HCT116 (cell line): ENCODE results near the gene AKR1E2.

Source experiments
- ELF1 ChIP-seq: IDR thresholded peaks from 2 replicates; pipeline ENCODE4 v1.6.1; 2012; ENCODE audit warnings: low read depth, borderline replicate concordance
- EZH2 ChIP-seq: fragments of 200-600 bp; sonication (generic); IDR thresholded peaks from 2 replicates; pipeline ENCODE4 v1.6.1; 2017; ENCODE audit warnings: antibody characterized with exemption, mixed run types
- EZH2phosphoT487 ChIP-seq: fragments of 200-600 bp; IDR thresholded peaks from 2 replicates; pipeline ENCODE4 v1.6.1; 2018; ENCODE audit warnings: antibody characterized with exemption, borderline replicate concordance
- POLR2A ChIP-seq: IDR thresholded peaks from 2 replicates; pipeline ENCODE4 v1.7.0; 2011; ENCODE audit warnings: borderline replicate concordance; ENCODE audit not compliant: insufficient read depth, insufficient read length; ENCODE audit errors: extremely low read depth
- POLR2AphosphoS5 ChIP-seq: IDR thresholded peaks from 2 replicates; pipeline ENCODE4 v1.6.1; 2011; ENCODE audit warnings: mild to moderate bottlenecking, low read depth, low read length, moderate library complexity
- SRF ChIP-seq: IDR thresholded peaks from 2 replicates; pipeline ENCODE4 v1.6.1; 2012; ENCODE audit warnings: low read depth
- TCF7L2 ChIP-seq: IDR thresholded peaks from 2 replicates; pipeline ENCODE4 v1.7.0; 2011; ENCODE audit warnings: borderline replicate concordance, inconsistent platforms; ENCODE audit not compliant: insufficient read depth, insufficient read length; ENCODE audit errors: extremely low read depth
- ZNF274 ChIP-seq: fragments of 200-500 bp; sonication (Bioruptor generic); IDR thresholded peaks from 2 replicates; pipeline ENCODE4 v1.6.1; 2014; ENCODE audit warnings: mild to moderate bottlenecking, low read depth, low read length, inconsistent platforms
- TF ChIP-seq, protein P1 (sequence below), 3 experiments: fragments of 200-600 bp in 1 of 3; sonication (generic) in 1 of 3; IDR thresholded peaks in 2 of 3; conservative IDR thresholded peaks in 1 of 3; 2 replicates each; pipeline ENCODE4 v1.5.1; 2012 to 2017; ENCODE audit warnings: low read depth in 2 of 3, low read length in 2 of 3, antibody characterized with exemption in 1 of 3, borderline replicate concordance in 1 of 3, control low read depth in 1 of 3, mild to moderate bottlenecking in 1 of 3, mixed read lengths in 1 of 3, mixed run types in 1 of 3, moderate library complexity in 1 of 3; ENCODE audit not compliant: insufficient read depth in 1 of 3
- TF ChIP-seq, protein P2 (sequence below): IDR thresholded peaks from 2 replicates; pipeline ENCODE4 v1.6.1; 2011; ENCODE audit warnings: mild to moderate bottlenecking, low read length, moderate library complexity; ENCODE audit not compliant: insufficient replicate concordance; ENCODE audit errors: extremely low read depth
- TF ChIP-seq, protein P3 (sequence below): IDR thresholded peaks from 2 replicates; pipeline ENCODE4 v1.6.1; 2012
- TF ChIP-seq, protein P4 (sequence below): IDR thresholded peaks from 2 replicates; pipeline ENCODE4 v1.6.1; 2012; ENCODE audit warnings: low read depth

DNA sequence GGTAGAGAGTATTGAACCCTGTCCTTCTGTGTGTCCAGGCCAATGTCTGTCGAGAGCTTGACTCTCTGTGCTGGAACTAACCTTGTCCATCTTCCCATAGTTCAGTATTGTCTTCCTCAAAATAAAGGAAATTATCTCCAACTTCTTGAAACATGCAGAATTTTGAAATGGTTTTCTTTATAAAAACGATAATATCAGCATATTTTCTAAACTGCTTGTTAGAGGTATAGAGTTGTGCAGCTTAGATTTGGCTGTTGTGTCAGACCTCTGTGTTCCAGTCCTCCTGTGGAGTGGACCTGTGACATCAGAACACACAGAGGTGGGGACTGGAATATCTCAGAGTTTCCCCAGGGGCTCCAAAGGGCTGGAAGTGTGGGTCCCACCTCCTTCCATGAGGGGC, 22.2 kb upstream of the AKR1E2 start:
- TF ChIP-seq TCF7L2 (no peak), POLR2A (no peak), EZH2 (no peak), ZNF274 (no peak), SRF (no peak), EZH2phosphoT487 (no peak), POLR2AphosphoS5 (no peak), ELF1 (no peak)
- TF ChIP-seq, protein P1, sequence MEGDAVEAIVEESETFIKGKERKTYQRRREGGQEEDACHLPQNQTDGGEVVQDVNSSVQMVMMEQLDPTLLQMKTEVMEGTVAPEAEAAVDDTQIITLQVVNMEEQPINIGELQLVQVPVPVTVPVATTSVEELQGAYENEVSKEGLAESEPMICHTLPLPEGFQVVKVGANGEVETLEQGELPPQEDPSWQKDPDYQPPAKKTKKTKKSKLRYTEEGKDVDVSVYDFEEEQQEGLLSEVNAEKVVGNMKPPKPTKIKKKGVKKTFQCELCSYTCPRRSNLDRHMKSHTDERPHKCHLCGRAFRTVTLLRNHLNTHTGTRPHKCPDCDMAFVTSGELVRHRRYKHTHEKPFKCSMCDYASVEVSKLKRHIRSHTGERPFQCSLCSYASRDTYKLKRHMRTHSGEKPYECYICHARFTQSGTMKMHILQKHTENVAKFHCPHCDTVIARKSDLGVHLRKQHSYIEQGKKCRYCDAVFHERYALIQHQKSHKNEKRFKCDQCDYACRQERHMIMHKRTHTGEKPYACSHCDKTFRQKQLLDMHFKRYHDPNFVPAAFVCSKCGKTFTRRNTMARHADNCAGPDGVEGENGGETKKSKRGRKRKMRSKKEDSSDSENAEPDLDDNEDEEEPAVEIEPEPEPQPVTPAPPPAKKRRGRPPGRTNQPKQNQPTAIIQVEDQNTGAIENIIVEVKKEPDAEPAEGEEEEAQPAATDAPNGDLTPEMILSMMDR (IDR thresholded peaks at IDR 0.05 in 2 of 3, conservative IDR thresholded peaks at IDR 0.05 in 1 of 3; ENCODE audit: borderline replicate concordance in 1 of 3, insufficient read depth in 1 of 3, low read depth in 2 of 3, low read length in 2 of 3), result no peak
- TF ChIP-seq, protein P2, sequence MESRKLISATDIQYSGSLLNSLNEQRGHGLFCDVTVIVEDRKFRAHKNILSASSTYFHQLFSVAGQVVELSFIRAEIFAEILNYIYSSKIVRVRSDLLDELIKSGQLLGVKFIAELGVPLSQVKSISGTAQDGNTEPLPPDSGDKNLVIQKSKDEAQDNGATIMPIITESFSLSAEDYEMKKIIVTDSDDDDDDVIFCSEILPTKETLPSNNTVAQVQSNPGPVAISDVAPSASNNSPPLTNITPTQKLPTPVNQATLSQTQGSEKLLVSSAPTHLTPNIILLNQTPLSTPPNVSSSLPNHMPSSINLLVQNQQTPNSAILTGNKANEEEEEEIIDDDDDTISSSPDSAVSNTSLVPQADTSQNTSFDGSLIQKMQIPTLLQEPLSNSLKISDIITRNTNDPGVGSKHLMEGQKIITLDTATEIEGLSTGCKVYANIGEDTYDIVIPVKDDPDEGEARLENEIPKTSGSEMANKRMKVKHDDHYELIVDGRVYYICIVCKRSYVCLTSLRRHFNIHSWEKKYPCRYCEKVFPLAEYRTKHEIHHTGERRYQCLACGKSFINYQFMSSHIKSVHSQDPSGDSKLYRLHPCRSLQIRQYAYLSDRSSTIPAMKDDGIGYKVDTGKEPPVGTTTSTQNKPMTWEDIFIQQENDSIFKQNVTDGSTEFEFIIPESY, result no peak
- TF ChIP-seq, protein P3, sequence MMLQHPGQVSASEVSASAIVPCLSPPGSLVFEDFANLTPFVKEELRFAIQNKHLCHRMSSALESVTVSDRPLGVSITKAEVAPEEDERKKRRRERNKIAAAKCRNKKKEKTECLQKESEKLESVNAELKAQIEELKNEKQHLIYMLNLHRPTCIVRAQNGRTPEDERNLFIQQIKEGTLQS, result no peak
- TF ChIP-seq, protein P4, sequence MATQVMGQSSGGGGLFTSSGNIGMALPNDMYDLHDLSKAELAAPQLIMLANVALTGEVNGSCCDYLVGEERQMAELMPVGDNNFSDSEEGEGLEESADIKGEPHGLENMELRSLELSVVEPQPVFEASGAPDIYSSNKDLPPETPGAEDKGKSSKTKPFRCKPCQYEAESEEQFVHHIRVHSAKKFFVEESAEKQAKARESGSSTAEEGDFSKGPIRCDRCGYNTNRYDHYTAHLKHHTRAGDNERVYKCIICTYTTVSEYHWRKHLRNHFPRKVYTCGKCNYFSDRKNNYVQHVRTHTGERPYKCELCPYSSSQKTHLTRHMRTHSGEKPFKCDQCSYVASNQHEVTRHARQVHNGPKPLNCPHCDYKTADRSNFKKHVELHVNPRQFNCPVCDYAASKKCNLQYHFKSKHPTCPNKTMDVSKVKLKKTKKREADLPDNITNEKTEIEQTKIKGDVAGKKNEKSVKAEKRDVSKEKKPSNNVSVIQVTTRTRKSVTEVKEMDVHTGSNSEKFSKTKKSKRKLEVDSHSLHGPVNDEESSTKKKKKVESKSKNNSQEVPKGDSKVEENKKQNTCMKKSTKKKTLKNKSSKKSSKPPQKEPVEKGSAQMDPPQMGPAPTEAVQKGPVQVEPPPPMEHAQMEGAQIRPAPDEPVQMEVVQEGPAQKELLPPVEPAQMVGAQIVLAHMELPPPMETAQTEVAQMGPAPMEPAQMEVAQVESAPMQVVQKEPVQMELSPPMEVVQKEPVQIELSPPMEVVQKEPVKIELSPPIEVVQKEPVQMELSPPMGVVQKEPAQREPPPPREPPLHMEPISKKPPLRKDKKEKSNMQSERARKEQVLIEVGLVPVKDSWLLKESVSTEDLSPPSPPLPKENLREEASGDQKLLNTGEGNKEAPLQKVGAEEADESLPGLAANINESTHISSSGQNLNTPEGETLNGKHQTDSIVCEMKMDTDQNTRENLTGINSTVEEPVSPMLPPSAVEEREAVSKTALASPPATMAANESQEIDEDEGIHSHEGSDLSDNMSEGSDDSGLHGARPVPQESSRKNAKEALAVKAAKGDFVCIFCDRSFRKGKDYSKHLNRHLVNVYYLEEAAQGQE, result no peak
